Ureter (tissue), 1 donor: ENCODE results near the gene EIF6. TPM values are rescaled to one million over a fixed set of nuclear protein-coding genes. Genes with fewer than 3 reads are reported as not detected.

Source experiments
- total RNA-seq: library from RNA; stranded (reverse); gene quantifications from one replicate; pipeline ENCODE4 v1.2.4, GENCODE V29; 2023
- donor health status: DM: yes; HTN: yes; CAD: no.

Gene EIF6
- total RNA-seq, 1 donor from 2014 or later, result 191 TPM

Other genes starting within 250 kb of the EIF6 start
- 57.5 TPM for gene TRPC4AP, start 192.0 kb downstream of the EIF6 start, total RNA-seq
- 20.5 TPM for gene EDEM2, start 137.4 kb downstream of the EIF6 start, total RNA-seq
- 17.6 TPM for gene PROCR, start 112.7 kb downstream of the EIF6 start, total RNA-seq
- 0.55 TPM for gene MMP24, start 58.1 kb downstream of the EIF6 start, total RNA-seq
- gene MMP24OS, start 6.7 kb downstream of the EIF6 start, total RNA-seq, result 103 TPM
- gene FAM83C, start 7.7 kb upstream of the EIF6 start, total RNA-seq, result 4.0 TPM
- 66.9 TPM for gene UQCC1, start 127.2 kb upstream of the EIF6 start, total RNA-seq
- 0.34 TPM for gene GDF5, start 153.5 kb upstream of the EIF6 start, total RNA-seq
- gene CEP250, start 170.8 kb upstream of the EIF6 start, total RNA-seq, result 30.9 TPM
- not detected for gene C20orf173, start 244.9 kb upstream of the EIF6 start, total RNA-seq